ENCODE data around the gene EPHA1.

DNA sequence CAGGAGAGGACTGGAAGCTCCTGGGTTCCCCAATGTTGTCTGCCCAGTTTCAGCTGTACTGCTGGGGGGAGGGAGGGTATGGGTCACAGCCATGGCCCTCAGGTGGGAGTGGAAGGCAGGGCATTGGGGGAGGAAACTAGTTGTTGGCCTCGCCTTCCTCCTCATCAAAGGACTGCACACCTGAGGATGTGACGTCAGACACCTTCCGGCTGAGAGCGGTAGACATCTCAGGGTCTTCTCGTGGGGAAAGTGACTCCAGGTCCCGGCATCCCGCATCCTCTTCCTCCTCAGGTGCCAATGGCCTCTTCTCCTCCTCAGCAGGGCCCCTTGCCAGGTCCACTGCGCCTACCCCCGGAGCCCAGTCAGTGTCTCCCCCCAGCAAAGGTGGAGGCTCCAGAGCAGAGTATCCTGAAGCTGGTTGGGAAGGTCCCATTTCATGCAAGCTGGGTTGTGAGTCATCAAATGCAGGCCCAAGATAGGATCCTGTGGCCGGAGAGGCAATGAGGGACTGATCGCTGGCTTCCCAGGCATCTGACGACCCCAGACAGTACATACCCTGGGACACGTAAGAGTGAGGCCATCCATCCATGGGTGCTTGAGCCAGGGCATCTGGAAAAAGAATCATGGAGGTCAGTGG is 52.1 kb downstream of the EPHA1 start:
- TF ChIP-seq EZH2 (IDR thresholded peaks at IDR 0.05; ENCODE audit: borderline replicate concordance, low read depth, low read length, poor library complexity, severe bottlenecking) (no peak), CTCF (conservative IDR thresholded peaks at IDR 0.05; ENCODE audit: low read depth, low read length) (no peak)

All from A673 (cell line).